ENCODE data around the gene LSM5. TPM values are rescaled to one million over a fixed set of nuclear protein-coding genes. Genes with fewer than 3 reads are reported as not detected.

Gene LSM5
- 10 to 100 TPM; 18.4 to 43.8 (median 29.6) TPM for total RNA-seq
- polyA plus RNA-seq = 10 to 100 TPM; 45.3 to 59.8 TPM
- long read RNA-seq, donor 1, transcript LSM5-208 (5 exons, 2,258 nt) = major isoform, 19 of 26 reads
- long read RNA-seq, donor 1, partial matches to known transcripts = 0 of 26 reads
- long read RNA-seq, donor 1, other reads (novel, unspliced or antisense) = 4 of 26 reads
- long read RNA-seq, donor 2, transcript LSM5-204 (5 exons, 740 nt) = minor isoform, 7 of 92 reads
- long read RNA-seq, donor 2, transcript LSM5-208 (5 exons, 2,258 nt) = major isoform, 70 of 92 reads
- long read RNA-seq, donor 2, partial matches to known transcripts = 7 of 92 reads
- long read RNA-seq, donor 2, other reads (novel, unspliced or antisense) = 6 of 92 reads
- long read RNA-seq, donor 3, transcript LSM5-208 (5 exons, 2,258 nt) = major isoform, 27 of 38 reads
- long read RNA-seq, donor 3, partial matches to known transcripts = 2 of 38 reads
- long read RNA-seq, donor 3, other reads (novel, unspliced or antisense) = 4 of 38 reads

DNA sequence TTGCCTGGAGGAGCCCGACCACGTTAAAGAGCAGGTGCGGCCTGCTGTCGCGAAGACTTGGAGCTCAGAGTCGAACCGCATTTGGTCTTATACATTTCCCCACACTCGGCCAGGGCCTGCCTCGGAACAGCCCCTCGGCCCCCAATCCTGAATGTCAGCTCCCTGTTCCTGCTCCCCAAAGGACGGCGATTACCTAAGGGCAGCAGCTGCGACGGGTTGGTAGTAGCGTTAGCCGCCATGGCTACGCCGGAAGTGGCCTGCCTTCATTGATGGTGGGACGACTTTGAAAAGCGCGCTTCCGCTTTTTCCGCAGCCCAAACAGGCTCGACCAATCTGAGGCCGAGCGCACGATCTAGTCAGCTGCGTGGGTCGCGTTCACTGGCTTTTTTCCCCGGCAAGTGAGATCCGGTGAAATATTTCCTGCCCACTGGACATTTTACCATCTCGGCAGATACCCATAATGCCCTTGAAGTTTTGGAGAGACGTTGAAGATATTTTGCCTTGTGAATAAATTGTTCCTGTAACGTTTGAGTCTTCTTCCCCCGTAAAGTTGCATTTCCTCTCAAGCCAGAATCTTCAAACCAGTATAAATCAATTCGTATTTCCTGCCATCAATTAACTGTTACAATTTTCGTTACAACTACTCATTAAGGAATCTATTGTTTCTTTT, at the start of gene LSM5:
TSS of gene LSM5 (minus strand) at position 254 of the 670 bp plus-strand sequence. CDS start at position 239, 15 bp downstream.
- H3K4me1 ChIP-seq (ENCODE audit: insufficient read depth) = peaks cover 4% of the 10 kb centered on the region
- peak; percentile 86 to 92 (median 88) for DNase-seq
- peak within 1 kb of the TSS; percentile 62 for H3K4me3 ChIP-seq
- WGBS, 3 donors = 0% methylated on average over 38 of the region's 38 CpGs
- intact Hi-C loops (cut with DNase I) = no loop called here
- TF ChIP-seq, protein P1, sequence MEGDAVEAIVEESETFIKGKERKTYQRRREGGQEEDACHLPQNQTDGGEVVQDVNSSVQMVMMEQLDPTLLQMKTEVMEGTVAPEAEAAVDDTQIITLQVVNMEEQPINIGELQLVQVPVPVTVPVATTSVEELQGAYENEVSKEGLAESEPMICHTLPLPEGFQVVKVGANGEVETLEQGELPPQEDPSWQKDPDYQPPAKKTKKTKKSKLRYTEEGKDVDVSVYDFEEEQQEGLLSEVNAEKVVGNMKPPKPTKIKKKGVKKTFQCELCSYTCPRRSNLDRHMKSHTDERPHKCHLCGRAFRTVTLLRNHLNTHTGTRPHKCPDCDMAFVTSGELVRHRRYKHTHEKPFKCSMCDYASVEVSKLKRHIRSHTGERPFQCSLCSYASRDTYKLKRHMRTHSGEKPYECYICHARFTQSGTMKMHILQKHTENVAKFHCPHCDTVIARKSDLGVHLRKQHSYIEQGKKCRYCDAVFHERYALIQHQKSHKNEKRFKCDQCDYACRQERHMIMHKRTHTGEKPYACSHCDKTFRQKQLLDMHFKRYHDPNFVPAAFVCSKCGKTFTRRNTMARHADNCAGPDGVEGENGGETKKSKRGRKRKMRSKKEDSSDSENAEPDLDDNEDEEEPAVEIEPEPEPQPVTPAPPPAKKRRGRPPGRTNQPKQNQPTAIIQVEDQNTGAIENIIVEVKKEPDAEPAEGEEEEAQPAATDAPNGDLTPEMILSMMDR (IDR thresholded peaks at IDR 0.05) = no peak
- TF ChIP-seq POLR2A (IDR thresholded peaks at IDR 0.05) (no peak), EP300 (IDR thresholded peaks at IDR 0.05) (no peak)
- H3K36me3 ChIP-seq = no peaks in the 10 kb centered on the region
- no peaks in the 10 kb centered on the region for H3K9me3 ChIP-seq
- no peaks in the 10 kb centered on the region for H3K27me3 ChIP-seq
- peak within 1 kb of the TSS in 1 of 2 donors; percentile 65 for H3K27ac ChIP-seq

DNA sequence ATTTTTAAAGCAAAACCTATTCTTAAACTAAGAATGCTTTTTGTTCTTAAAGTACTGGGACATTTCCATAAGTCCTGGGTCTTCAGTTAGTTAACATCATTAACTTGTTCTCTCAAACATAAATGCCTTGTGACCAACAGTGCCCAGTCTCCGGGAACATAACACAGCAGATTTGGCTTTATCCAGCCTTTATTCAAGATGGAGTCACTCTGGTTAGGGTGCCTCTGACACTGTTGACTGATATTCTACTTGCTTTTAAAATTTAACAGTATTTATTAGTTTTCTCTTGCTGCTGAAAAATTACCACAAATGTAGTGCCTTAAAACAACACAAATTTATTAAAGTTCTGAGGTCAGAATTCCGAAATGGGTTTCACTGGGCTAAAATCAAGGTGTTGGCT, 49.2 kb upstream of the LSM5 start:
- Histone ChIP-seq H3K4me1 (ENCODE audit: insufficient read depth) (no peaks in the 10 kb centered on the region), H3K27me3 (no peaks in the 10 kb centered on the region), H3K27ac (no peak overlapping the region), H3K36me3 (no peaks in the 10 kb centered on the region), H3K9me3 (no peaks in the 10 kb centered on the region), H3K4me3 (no peak overlapping the region)
- intact Hi-C loops (cut with DNase I) = no loop called here
- DNase-seq = no peak
- TF ChIP-seq, protein P1 (IDR thresholded peaks at IDR 0.05) = no peak
- 94 to 97% (median 96%) methylated on average over 2 of the region's 2 CpGs for WGBS, 3 donors

DNA sequence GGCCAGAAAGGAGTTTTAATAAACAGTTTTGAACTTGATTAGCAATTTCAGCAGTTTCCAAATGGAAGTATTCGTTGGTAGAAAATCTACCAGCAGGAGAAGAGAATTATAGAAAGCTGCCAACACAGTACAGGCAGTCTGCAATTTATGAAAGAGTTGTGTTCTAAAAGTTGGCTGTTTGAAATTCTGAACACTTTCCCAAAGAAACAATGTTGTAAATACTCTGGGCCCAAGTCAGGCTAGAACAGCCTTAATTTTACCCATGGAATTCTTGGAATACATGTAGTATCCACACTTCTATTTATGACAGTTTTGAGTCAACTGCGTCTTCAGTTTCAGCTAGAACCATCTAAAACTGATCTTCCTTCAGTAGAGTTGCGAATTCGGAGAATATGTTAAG, 47.6 kb upstream of the LSM5 start:
- Histone ChIP-seq H3K4me3 (no peak overlapping the region), H3K4me1 (ENCODE audit: insufficient read depth) (peaks cover 4% of the 10 kb centered on the region), H3K9me3 (no peaks in the 10 kb centered on the region), H3K36me3 (no peaks in the 10 kb centered on the region), H3K27ac (no peak overlapping the region), H3K27me3 (no peaks in the 10 kb centered on the region)
- intact Hi-C loops (cut with DNase I) = no loop called here
- WGBS, 3 donors = 60 to 82% (median 82%) methylated on average over 4 of the region's 4 CpGs
- TF ChIP-seq, protein P1 (IDR thresholded peaks at IDR 0.05) = no peak
- no peak for TF ChIP-seq POLR2A (IDR thresholded peaks at IDR 0.05)
- no peak for DNase-seq

DNA sequence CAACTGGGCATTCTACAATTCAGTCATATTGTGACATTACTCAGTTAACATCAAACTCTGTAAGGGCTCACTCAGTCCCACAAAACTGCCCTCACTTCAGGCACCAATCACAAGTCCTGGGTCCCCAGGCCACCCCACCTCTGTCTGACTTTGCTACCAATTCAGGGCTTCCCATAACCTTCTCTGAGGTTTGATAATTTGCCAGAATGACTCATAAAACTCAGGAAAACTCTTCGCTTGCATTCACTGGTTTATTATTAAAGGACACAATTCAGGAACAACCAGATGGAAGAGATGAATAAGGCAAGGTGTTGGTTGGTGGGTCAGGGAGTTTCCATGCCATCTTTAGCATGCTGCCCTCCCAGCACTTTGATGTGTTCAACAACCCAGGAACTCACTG, 46.4 kb upstream of the LSM5 start:
- Histone ChIP-seq H3K9me3 (no peaks in the 10 kb centered on the region), H3K36me3 (no peaks in the 10 kb centered on the region), H3K4me3 (no peak overlapping the region), H3K27me3 (no peaks in the 10 kb centered on the region), H3K27ac (no peak overlapping the region), H3K4me1 (ENCODE audit: insufficient read depth) (peaks cover 4% of the 10 kb centered on the region)
- WGBS, 3 donors = 0 to 32% (median 22%) methylated on average over 1 of the region's 1 CpG
- intact Hi-C loops (cut with DNase I) = no loop called here
- no peak for TF ChIP-seq EP300 (IDR thresholded peaks at IDR 0.05)
- TF ChIP-seq, protein P1 (IDR thresholded peaks at IDR 0.05) = no peak
- TF ChIP-seq POLR2A (IDR thresholded peaks at IDR 0.05) = no peak
- no peak for DNase-seq

Measured in ovary (tissue), 10 donors.